Measurements from ENCODE around the gene CLEC16A. TPM values are rescaled to one million over a fixed set of nuclear protein-coding genes. Genes with fewer than 3 reads are reported as not detected.

CLEC16A gene
- total and polyA plus RNA-seq, 9 of the 15 experiments (the other 6 are each of a cell fraction or from before 2014, with no cell fraction given), result 1.00 to 22.3 (median 10.0) TPM

- TF ChIP-seq XRCC4 (IDR thresholded peaks at IDR 0.05; ENCODE audit: extremely low read depth, insufficient read depth, insufficient read length) (no peak), CXXC5 (CRISPR knock-in tag; IDR thresholded peaks at IDR 0.05) (no peak), ZNF316 (IDR thresholded peaks at IDR 0.05) (no peak), SMARCC2 (IDR thresholded peaks at IDR 0.05; ENCODE audit: low read depth) (no peak), CHCHD3 (CRISPR knock-in tag; IDR thresholded peaks at IDR 0.05) (no peak), UBTF (IDR thresholded peaks at IDR 0.05; ENCODE audit: borderline replicate concordance in 1 of 2, low read depth in 2 of 2, low read length in 2 of 2) (no peak), ZFP36 (IDR thresholded peaks at IDR 0.05; ENCODE audit: low read depth, low read length, partially characterized antibody) (no peak), CC2D1A (IDR thresholded peaks at IDR 0.05) (peak; percentile 91), PPARD (CRISPR knock-in tag; IDR thresholded peaks at IDR 0.05) (no peak), NR2C1 (IDR thresholded peaks at IDR 0.05) (no peak), NR2C1 (tag; IDR thresholded peaks at IDR 0.05) (0 out of 2 replicates have a peak, but pooled peaks have one; percentile 7), PHTF2 (CRISPR knock-in tag; IDR thresholded peaks at IDR 0.05) (no peak)
- TF ChIP-seq, protein P1, sequence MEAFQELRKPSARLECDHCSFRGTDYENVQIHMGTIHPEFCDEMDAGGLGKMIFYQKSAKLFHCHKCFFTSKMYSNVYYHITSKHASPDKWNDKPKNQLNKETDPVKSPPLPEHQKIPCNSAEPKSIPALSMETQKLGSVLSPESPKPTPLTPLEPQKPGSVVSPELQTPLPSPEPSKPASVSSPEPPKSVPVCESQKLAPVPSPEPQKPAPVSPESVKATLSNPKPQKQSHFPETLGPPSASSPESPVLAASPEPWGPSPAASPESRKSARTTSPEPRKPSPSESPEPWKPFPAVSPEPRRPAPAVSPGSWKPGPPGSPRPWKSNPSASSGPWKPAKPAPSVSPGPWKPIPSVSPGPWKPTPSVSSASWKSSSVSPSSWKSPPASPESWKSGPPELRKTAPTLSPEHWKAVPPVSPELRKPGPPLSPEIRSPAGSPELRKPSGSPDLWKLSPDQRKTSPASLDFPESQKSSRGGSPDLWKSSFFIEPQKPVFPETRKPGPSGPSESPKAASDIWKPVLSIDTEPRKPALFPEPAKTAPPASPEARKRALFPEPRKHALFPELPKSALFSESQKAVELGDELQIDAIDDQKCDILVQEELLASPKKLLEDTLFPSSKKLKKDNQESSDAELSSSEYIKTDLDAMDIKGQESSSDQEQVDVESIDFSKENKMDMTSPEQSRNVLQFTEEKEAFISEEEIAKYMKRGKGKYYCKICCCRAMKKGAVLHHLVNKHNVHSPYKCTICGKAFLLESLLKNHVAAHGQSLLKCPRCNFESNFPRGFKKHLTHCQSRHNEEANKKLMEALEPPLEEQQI (IDR thresholded peaks at IDR 0.05), result no peak
- TF ChIP-seq, protein P2, sequence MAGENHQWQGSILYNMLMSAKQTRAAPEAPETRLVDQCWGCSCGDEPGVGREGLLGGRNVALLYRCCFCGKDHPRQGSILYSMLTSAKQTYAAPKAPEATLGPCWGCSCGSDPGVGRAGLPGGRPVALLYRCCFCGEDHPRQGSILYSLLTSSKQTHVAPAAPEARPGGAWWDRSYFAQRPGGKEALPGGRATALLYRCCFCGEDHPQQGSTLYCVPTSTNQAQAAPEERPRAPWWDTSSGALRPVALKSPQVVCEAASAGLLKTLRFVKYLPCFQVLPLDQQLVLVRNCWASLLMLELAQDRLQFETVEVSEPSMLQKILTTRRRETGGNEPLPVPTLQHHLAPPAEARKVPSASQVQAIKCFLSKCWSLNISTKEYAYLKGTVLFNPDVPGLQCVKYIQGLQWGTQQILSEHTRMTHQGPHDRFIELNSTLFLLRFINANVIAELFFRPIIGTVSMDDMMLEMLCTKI (IDR thresholded peaks at IDR 0.05; ENCODE audit: partially characterized antibody), result no peak
- TF ChIP-seq, protein P3, sequence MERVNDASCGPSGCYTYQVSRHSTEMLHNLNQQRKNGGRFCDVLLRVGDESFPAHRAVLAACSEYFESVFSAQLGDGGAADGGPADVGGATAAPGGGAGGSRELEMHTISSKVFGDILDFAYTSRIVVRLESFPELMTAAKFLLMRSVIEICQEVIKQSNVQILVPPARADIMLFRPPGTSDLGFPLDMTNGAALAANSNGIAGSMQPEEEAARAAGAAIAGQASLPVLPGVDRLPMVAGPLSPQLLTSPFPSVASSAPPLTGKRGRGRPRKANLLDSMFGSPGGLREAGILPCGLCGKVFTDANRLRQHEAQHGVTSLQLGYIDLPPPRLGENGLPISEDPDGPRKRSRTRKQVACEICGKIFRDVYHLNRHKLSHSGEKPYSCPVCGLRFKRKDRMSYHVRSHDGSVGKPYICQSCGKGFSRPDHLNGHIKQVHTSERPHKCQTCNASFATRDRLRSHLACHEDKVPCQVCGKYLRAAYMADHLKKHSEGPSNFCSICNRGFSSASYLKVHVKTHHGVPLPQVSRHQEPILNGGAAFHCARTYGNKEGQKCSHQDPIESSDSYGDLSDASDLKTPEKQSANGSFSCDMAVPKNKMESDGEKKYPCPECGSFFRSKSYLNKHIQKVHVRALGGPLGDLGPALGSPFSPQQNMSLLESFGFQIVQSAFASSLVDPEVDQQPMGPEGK (CRISPR knock-in tag; IDR thresholded peaks at IDR 0.05; ENCODE audit: borderline replicate concordance), result no peak
- TF ChIP-seq, protein P4, sequence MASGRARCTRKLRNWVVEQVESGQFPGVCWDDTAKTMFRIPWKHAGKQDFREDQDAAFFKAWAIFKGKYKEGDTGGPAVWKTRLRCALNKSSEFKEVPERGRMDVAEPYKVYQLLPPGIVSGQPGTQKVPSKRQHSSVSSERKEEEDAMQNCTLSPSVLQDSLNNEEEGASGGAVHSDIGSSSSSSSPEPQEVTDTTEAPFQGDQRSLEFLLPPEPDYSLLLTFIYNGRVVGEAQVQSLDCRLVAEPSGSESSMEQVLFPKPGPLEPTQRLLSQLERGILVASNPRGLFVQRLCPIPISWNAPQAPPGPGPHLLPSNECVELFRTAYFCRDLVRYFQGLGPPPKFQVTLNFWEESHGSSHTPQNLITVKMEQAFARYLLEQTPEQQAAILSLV (tag; IDR thresholded peaks at IDR 0.05), result peak; percentile 16; the same call in 1 of the 2 replicates
These were observed 184.1 kb downstream of the CLEC16A start (continued) for GRCh38 chr16:11128211-11129141.

Measured in K562 (cell line).